Stomach (tissue), 19 donors: ENCODE measurements around the gene KDM8. TPM values are rescaled to one million over a fixed set of nuclear protein-coding genes. Genes with fewer than 3 reads are reported as not detected.

ENCODE experiments used
- DNase-seq, 2 donors: peaks; one replicate each; pipeline versions ENCODE4 v3.0.0 to v3.0.0-alpha.2; 2013 to 2019
- H3K27ac ChIP-seq, 5 donors: fragments of 200-600 bp in 4 of 5; sonication (generic) in 4 of 5; one replicate each; pipeline ENCODE4 v1.5.1; 2013 to 2019; ENCODE audit warnings: mild to moderate bottlenecking in 1 of 5, moderate library complexity in 1 of 5
- H3K27me3 ChIP-seq, 3 donors: fragments of 200-600 bp; sonication (generic); one replicate each; pipeline ENCODE4 v1.5.1; 2017 to 2019; ENCODE audit warnings: mixed run types in 1 of 3
- H3K36me3 ChIP-seq, 4 donors: fragments of 200-600 bp; sonication (generic); 1 replicate in 3 of 4; 2 replicates in 1 of 4; pipeline ENCODE4 v1.5.1; 2016 to 2019
- H3K4me1 ChIP-seq, 4 donors: fragments of 200-600 bp; sonication (generic); one replicate each; pipeline ENCODE4 v1.5.1; 2016 to 2019
- H3K4me3 ChIP-seq, 4 donors: fragments of 200-600 bp; sonication (generic) in 3 of 4; one replicate each; pipeline ENCODE4 v1.5.1; 2016 to 2019; ENCODE audit warnings: mild to moderate bottlenecking in 1 of 4
- H3K9me3 ChIP-seq, 4 donors: fragments of 200-600 bp; sonication (generic); one replicate each; pipeline ENCODE4 v1.5.1; 2016 to 2019
- CTCF ChIP-seq, 7 experiments: fragments of 450-650 bp in 4 of 7; fragments of 200-600 bp in 3 of 7; sonication (generic) in 3 of 7; IDR thresholded peaks; one replicate each; pipeline ENCODE4 v1.5.1; 2016 to 2019; ENCODE audit warnings: antibody characterized with exemption in 7 of 7, control low read depth in 2 of 7, mild to moderate bottlenecking in 1 of 7
- EP300 ChIP-seq: sonication (generic); formaldehyde crosslinking; IDR thresholded peaks from one replicate; pipeline ENCODE4 v1.6.1; 2017; ENCODE audit warnings: antibody characterized with exemption
- POLR2A ChIP-seq, 4 donors: fragments of 450-650 bp; IDR thresholded peaks; one replicate each; pipeline ENCODE4 v1.6.1; 2016; ENCODE audit warnings: antibody characterized with exemption in 4 of 4, control low read depth in 2 of 4, mild to moderate bottlenecking in 1 of 4, moderate library complexity in 1 of 4
- POLR2AphosphoS5 ChIP-seq, 3 donors: sonication (generic); formaldehyde crosslinking; IDR thresholded peaks; one replicate each; pipeline ENCODE4 v1.6.1; 2016; ENCODE audit warnings: antibody characterized with exemption in 3 of 3
- WGBS, 5 donors: extraction: QIAGEN DNeasy Blood & Tissue Kit in 3 of 5; methylation state at CpG; one replicate each; pipeline versions ENCODE4 v1.1.5 to v1.1.7; 2013 to 2018; 5-methylcytosine and 5-hydroxymethylcytosine counted together
- intact Hi-C: fragments of 100-400 bp; cut with DNase I; formaldehyde crosslinking; loops from one replicate; pipeline ENCODE4 v1.15.1; 2023; ENCODE audit warnings: low total_unique reads
- long read RNA-seq, 10 donors: transcript quantifications; one replicate each; lab custom pipeline, GENCODE V29; 2026
- polyA plus RNA-seq, 3 donors: library from polyadenylated mRNA; stranded (reverse); fragments of 200-250 nt; gene quantifications; one replicate each; pipeline ENCODE4 v1.2.3, GENCODE V29; 2013
- total RNA-seq, 5 donors: library from RNA; depleted of rRNA; stranded (reverse); fragments of >200 nt; gene quantifications; one replicate each; pipeline versions ENCODE4 v1.1.0 to v1.2.3, GENCODE V29; 2014 to 2016
- donor health status: healthy with polysubstance abuse.
- donor health status: Bipolar disorder and iron deficiency.
- donor health status: healthy.

KDM8 gene
- total RNA-seq (10 to 100 TPM in 1 of 5 donors, 1 to 10 TPM in 4; 1.4 to 58.3 (median 3.1) TPM), polyA plus RNA-seq (1 to 10 TPM; 2.7 to 3.5 (median 2.7) TPM)
- long read RNA-seq, donor 1: 0 reads
- long read RNA-seq, donor 2, partial matches to known transcripts: 26 of 59 reads
- long read RNA-seq, donor 2, other reads (novel, unspliced or antisense): 33 of 59 reads
- long read RNA-seq, donor 3: 0 reads
- long read RNA-seq, donor 4, partial matches to known transcripts: 0 of 1 reads
- long read RNA-seq, donor 4, other reads (novel, unspliced or antisense): 0 of 1 reads
- long read RNA-seq, donor 5, partial matches to known transcripts: 31 of 60 reads
- long read RNA-seq, donor 5, other reads (novel, unspliced or antisense): 29 of 60 reads
- long read RNA-seq, donor 6, partial matches to known transcripts: 65 of 118 reads
- long read RNA-seq, donor 6, other reads (novel, unspliced or antisense): 52 of 118 reads
- long read RNA-seq, donor 7, partial matches to known transcripts: 0 of 1 reads
- long read RNA-seq, donor 7, other reads (novel, unspliced or antisense): 0 of 1 reads
- long read RNA-seq, donor 8, partial matches to known transcripts: 50 of 50 reads
- long read RNA-seq, donor 8, other reads (novel, unspliced or antisense): 0 of 50 reads
- long read RNA-seq, donor 9, partial matches to known transcripts: 0 of 1 reads
- long read RNA-seq, donor 9, other reads (novel, unspliced or antisense): 0 of 1 reads
- long read RNA-seq, donor 10, partial matches to known transcripts: 0 of 1 reads
- long read RNA-seq, donor 10, other reads (novel, unspliced or antisense): 0 of 1 reads

DNA sequence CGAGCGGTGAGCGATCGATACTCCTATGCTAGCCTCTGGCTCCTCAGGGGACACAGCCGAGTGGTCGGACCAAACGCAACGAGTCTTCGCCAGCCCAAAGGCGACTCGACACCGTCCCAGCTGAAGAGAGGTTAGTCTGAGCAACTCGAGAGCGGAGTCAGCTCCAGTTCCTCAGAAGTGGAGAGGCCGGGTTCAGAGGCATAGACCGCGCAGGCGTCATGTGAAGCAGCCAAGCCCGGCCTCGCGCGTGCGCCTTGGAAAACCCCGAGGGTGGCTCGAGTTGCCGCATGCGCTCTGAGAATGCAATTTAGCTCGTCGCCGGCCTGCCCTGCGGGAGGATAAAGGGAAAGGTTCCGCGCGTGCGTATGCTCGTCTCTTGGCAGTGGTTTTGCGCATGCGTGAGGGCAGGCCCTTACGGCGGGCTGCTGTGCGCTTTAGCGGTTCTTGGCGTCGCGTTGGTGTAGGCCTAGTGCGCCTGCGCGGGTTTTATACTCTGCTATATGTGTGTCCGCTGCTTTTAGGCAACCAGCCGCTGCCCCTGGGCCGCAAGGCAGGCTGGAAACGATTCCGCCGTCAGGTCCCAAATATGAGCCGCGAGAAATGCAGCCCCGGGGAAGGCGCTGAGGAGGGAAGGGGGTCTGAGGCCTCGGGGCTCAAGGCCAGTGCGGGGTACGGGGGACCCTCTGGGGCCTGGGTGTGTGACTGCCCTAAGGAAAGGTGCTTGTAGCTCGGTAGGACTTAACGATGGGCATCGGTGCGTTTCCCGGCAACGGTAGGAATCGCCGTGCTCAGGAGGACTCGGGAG lies at the start of gene KDM8:
Gene KDM8, plus strand, starts transcription at position 20 of the 805 bp plus-strand sequence. CDS start 6,598 bp downstream, outside the sequence.
- 0% methylated on average over 42 to 70 of the region's 70 CpGs for WGBS, 5 donors
- intact Hi-C loops: no loop called here
- peak within 1 kb of the TSS; percentile 89 to 98 (median 97) for H3K27ac ChIP-seq

DNA sequence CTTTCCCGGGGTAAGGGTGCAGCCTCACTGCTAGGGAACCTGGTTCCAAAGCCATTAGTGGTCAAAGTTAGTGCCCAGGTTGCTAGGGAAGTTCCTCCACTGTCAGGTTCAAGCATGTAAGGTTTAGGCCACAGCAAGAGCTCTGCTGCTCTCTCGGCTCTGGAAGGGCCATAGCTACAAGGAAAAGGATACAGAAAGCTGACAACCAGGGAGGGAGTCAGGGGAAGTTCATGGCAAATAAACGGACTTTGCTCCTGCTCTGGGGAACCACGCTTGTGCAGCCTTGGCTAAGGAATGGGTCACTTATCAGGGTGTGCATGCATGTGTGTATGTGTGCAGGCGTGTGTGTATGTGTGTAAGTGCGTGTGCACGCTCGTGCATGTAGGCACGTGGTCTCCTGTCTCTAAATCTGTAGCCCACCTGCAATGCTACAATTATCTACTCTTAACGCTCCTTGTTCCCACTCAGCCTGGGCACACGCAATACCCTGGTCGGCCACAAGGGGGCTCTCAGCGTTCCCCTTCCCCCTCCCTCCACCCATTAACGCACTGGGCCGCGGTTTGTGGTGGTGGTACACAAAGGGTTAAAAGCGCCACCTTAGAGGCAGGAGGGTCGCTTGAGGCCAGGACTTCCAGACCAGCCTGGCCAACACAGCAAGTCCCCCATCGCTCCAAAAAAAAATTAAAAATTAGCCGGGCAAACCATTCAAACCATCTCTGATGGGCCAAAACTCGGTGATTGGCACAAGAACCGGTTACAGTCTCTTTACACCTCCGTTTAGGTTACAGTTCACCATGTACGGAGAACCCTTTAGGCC lies 48.4 kb upstream of the KDM8 start:
- intact Hi-C loops: no loop called here
- H3K4me3 ChIP-seq: no peak overlapping the region
- TF ChIP-seq CTCF (IDR thresholded peaks at IDR 0.05) (peak in 6 of 7 experiments; percentile 81 to 100 (median 95)), EP300 (no peak)
- H3K9me3 ChIP-seq: no peaks in the 10 kb centered on the region
- H3K4me1 ChIP-seq: peaks cover 0 to 13% (median 10%) of the 10 kb centered on the region in 4 donors
- H3K36me3 ChIP-seq: no peaks in the 10 kb centered on the region
- H3K27me3 ChIP-seq: no peaks in the 10 kb centered on the region
- H3K27ac ChIP-seq: no peak overlapping the region
- WGBS, 5 donors: 12 to 17% (median 12%) methylated on average over 23 to 24 of the region's 24 CpGs
- peak; percentile 57 to 71 for DNase-seq

More for the DNA sequence above, at the start of gene KDM8:
- H3K9me3 ChIP-seq: no peaks in the 10 kb centered on the region
- peak within 1 kb of the TSS; percentile 58 to 72 (median 64) for H3K4me3 ChIP-seq
- TF ChIP-seq POLR2AphosphoS5 (IDR thresholded peaks at IDR 0.05) (peak; percentile 73 to 91 (median 82)), EP300 (no peak), POLR2A (IDR thresholded peaks at IDR 0.05) (peak in 2 of 4 donors; percentile 14 to 26), CTCF (IDR thresholded peaks at IDR 0.05) (peak in 1 of 7 experiments; percentile 4)
- DNase-seq: peak; percentile 100
- H3K36me3 ChIP-seq: peaks cover 0 to 7% (median 0%) of the 10 kb centered on the region in 4 donors
- no peaks in the 10 kb centered on the region for H3K27me3 ChIP-seq
- peaks cover 16 to 33% (median 25%) of the 10 kb centered on the region in 4 donors for H3K4me1 ChIP-seq

DNA sequence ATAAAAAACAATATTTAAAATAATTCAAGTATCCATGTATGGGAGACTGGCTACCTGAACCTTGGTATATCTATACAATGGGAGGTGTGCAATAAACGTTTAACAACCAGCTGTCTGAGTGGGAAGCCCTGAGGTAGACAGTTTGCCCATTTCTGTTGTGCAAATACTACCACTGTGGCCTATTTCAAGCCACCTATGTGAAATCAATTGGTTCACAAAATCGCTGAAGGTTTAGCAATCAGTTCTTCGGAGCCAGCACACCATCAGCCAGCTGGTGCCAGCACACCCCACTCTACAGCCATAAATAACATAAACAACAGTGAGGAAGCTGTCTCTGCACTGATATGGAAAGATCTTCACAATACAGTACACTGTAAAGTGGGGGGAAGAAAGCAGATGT lies 46.7 kb upstream of the KDM8 start:
- Histone ChIP-seq H3K9me3 (no peaks in the 10 kb centered on the region), H3K27ac (no peak overlapping the region), H3K4me3 (no peak overlapping the region), H3K36me3 (no peaks in the 10 kb centered on the region), H3K4me1 (peaks cover 0 to 13% (median 10%) of the 10 kb centered on the region in 4 donors), H3K27me3 (no peaks in the 10 kb centered on the region)
- TF ChIP-seq EP300 (no peak), CTCF (IDR thresholded peaks at IDR 0.05) (no peak), POLR2AphosphoS5 (IDR thresholded peaks at IDR 0.05) (no peak), POLR2A (IDR thresholded peaks at IDR 0.05) (no peak)
- DNase-seq: no peak
- WGBS, 5 donors: 31 to 56% (median 36%) methylated on average over 3 of the region's 3 CpGs
- intact Hi-C loops: no loop called here
